ENCODE data around the gene TOE1. TPM values are rescaled to one million over a fixed set of nuclear protein-coding genes. Genes with fewer than 3 reads are reported as not detected.

Gene TOE1
- total RNA-seq, result 9.4 and 14.8 TPM in 2 replicates

DNA sequence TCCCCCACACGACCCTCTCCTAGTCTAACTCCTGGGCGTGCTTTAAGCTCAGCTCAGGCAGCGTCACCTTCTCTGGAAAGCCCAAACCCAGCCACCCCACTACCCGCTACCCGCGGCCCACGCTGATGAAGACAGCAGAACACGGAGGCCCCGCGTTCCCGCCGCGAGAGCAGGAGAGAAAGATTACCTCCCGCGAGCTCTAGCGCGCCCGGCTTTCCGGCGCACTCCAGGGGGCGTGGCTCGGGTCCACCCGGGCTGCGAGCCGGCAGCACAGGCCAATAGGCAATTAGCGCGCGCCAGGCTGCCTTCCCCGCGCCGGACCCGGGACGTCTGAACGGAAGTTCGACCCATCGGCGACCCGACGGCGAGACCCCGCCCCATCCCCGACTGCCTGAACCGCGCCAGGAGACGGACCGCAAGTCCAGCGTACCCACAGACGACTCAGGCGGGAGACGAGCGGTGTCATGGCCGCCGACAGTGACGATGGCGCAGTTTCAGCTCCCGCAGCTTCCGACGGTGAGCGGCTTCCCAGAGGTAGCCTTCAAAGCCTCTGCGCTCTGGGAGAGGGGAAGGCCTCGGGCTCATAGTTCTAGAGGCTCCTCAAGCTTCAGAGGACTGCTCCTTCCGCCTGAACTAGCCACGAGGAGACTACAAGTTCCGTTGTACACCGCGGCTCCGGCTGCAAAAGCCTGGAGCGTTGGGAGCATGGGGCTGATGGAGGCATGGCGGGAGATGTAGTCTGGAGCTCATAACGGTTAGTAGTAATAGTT lies at the start of gene TOE1, which contains the start of gene MUTYH:
TSS of gene TOE1 (plus strand) at position 382 of the 770 bp plus-strand sequence. CDS start at position 465, 83 bp downstream.
TSS of gene MUTYH (minus strand) at position 652 of the 770 bp plus-strand sequence. CDS start 5,935 bp downstream, outside the sequence.

GRCh38 chr1:45326627-45327623 lies 13.0 kb upstream of the TOE1 start, which contains the start of gene HPDL:
Gene HPDL, plus strand, starts transcription at chr1:45326895. Its CDS starts 254 bp downstream, at chr1:45327149.

Other genes with a start within 250 kb of the TOE1 start
- 1.3 and 2.8 TPM in 2 replicates for gene ZSWIM5, start 133.6 kb upstream of the TOE1 start, total RNA-seq
- gene HPDL, start 13.3 kb upstream of the TOE1 start, total RNA-seq, result 0.50 and 0.73 TPM in 2 replicates
- 16.7 and 22.3 TPM in 2 replicates for gene MUTYH, start 270 bp downstream of the TOE1 start, total RNA-seq
- 2.3 and 2.5 TPM in 2 replicates for gene TESK2, start 151.0 kb downstream of the TOE1 start, total RNA-seq
- 0.50 and 0.73 TPM in 2 replicates for gene CCDC163, start 159.9 kb downstream of the TOE1 start, total RNA-seq
- gene MMACHC, start 160.1 kb downstream of the TOE1 start, total RNA-seq, result 1.6 and 2.8 TPM in 2 replicates
- 436 and 653 TPM in 2 replicates for gene PRDX1, start 181.7 kb downstream of the TOE1 start, total RNA-seq
- 102 and 133 TPM in 2 replicates for gene AKR1A1, start 210.7 kb downstream of the TOE1 start, total RNA-seq
- gene NASP, start 243.9 kb downstream of the TOE1 start, total RNA-seq, result 23.0 and 60.4 TPM in 2 replicates